ENCODE measurements around the gene LBHD1. TPM values are rescaled to one million over a fixed set of nuclear protein-coding genes. Genes with fewer than 3 reads are reported as not detected.

The LBHD1 gene
- total and polyA plus RNA-seq, 2 of the 13 experiments (the other 11 are each of a cell fraction or from before 2014, with no cell fraction given) = 3.2 to 3.7 TPM

DNA sequence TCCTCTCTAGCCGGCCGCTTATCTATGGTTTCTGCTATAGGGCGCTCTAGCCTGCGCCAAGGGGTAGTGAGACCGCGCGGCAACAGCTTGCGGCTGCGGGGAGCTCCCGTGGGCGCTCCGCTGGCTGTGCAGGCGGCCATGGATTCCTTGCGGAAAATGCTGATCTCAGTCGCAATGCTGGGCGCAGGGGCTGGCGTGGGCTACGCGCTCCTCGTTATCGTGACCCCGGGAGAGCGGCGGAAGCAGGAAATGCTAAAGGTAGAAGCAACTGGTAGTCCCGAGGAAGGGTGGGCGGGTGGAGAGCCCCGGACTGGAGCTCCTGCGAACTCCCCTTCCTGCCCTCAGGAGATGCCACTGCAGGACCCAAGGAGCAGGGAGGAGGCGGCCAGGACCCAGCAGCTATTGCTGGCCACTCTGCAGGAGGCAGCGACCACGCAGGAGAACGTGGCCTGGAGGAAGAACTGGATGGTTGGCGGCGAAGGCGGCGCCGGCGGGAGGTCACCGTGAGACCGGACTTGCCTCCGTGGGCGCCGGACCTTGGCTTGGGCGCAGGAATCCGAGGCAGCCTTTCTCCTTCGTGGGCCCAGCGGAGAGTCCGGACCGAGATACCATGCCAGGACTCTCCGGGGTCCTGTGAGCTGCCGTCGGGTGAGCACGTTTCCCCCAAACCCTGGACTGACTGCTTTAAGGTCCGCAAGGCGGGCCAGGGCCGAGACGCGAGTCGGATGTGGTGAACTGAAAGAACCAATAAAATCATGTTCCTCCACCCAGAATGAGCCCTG, at the start of gene LBHD1, which contains the start of gene UQCC3 (continued):
- TF ChIP-seq NRL (CRISPR knock-in tag; IDR thresholded peaks at IDR 0.05; ENCODE audit: borderline replicate concordance) = peak; percentile 82; the same call in 1 of the 2 replicates
- TF ChIP-seq MAZ (IDR thresholded peaks at IDR 0.05; ENCODE audit: borderline replicate concordance, low read depth, low read length) = no peak
- TF ChIP-seq MAZ (CRISPR knock-in tag; IDR thresholded peaks at IDR 0.05; ENCODE audit: low read depth) = peak; percentile 59; the same call in 1 of the 2 replicates
- TF ChIP-seq ZNF530 (CRISPR knock-in tag; IDR thresholded peaks at IDR 0.05; ENCODE audit: low read depth) = no peak
- TF ChIP-seq, protein P1, sequence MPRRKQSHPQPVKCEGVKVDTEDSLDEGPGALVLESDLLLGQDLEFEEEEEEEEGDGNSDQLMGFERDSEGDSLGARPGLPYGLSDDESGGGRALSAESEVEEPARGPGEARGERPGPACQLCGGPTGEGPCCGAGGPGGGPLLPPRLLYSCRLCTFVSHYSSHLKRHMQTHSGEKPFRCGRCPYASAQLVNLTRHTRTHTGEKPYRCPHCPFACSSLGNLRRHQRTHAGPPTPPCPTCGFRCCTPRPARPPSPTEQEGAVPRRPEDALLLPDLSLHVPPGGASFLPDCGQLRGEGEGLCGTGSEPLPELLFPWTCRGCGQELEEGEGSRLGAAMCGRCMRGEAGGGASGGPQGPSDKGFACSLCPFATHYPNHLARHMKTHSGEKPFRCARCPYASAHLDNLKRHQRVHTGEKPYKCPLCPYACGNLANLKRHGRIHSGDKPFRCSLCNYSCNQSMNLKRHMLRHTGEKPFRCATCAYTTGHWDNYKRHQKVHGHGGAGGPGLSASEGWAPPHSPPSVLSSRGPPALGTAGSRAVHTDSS (CRISPR knock-in tag; conservative IDR thresholded peaks at IDR 0.05) = no peak
- TF ChIP-seq, protein P2, sequence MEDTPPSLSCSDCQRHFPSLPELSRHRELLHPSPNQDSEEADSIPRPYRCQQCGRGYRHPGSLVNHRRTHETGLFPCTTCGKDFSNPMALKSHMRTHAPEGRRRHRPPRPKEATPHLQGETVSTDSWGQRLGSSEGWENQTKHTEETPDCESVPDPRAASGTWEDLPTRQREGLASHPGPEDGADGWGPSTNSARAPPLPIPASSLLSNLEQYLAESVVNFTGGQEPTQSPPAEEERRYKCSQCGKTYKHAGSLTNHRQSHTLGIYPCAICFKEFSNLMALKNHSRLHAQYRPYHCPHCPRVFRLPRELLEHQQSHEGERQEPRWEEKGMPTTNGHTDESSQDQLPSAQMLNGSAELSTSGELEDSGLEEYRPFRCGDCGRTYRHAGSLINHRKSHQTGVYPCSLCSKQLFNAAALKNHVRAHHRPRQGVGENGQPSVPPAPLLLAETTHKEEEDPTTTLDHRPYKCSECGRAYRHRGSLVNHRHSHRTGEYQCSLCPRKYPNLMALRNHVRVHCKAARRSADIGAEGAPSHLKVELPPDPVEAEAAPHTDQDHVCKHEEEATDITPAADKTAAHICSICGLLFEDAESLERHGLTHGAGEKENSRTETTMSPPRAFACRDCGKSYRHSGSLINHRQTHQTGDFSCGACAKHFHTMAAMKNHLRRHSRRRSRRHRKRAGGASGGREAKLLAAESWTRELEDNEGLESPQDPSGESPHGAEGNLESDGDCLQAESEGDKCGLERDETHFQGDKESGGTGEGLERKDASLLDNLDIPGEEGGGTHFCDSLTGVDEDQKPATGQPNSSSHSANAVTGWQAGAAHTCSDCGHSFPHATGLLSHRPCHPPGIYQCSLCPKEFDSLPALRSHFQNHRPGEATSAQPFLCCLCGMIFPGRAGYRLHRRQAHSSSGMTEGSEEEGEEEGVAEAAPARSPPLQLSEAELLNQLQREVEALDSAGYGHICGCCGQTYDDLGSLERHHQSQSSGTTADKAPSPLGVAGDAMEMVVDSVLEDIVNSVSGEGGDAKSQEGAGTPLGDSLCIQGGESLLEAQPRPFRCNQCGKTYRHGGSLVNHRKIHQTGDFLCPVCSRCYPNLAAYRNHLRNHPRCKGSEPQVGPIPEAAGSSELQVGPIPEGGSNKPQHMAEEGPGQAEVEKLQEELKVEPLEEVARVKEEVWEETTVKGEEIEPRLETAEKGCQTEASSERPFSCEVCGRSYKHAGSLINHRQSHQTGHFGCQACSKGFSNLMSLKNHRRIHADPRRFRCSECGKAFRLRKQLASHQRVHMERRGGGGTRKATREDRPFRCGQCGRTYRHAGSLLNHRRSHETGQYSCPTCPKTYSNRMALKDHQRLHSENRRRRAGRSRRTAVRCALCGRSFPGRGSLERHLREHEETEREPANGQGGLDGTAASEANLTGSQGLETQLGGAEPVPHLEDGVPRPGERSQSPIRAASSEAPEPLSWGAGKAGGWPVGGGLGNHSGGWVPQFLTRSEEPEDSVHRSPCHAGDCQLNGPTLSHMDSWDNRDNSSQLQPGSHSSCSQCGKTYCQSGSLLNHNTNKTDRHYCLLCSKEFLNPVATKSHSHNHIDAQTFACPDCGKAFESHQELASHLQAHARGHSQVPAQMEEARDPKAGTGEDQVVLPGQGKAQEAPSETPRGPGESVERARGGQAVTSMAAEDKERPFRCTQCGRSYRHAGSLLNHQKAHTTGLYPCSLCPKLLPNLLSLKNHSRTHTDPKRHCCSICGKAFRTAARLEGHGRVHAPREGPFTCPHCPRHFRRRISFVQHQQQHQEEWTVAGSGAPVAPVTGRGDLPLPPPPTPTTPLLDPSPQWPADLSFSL (CRISPR knock-in tag; IDR thresholded peaks at IDR 0.05) = no peak
- no peak for TF ChIP-seq ZNF24 (IDR thresholded peaks at IDR 0.05)
- TF ChIP-seq, protein P3, sequence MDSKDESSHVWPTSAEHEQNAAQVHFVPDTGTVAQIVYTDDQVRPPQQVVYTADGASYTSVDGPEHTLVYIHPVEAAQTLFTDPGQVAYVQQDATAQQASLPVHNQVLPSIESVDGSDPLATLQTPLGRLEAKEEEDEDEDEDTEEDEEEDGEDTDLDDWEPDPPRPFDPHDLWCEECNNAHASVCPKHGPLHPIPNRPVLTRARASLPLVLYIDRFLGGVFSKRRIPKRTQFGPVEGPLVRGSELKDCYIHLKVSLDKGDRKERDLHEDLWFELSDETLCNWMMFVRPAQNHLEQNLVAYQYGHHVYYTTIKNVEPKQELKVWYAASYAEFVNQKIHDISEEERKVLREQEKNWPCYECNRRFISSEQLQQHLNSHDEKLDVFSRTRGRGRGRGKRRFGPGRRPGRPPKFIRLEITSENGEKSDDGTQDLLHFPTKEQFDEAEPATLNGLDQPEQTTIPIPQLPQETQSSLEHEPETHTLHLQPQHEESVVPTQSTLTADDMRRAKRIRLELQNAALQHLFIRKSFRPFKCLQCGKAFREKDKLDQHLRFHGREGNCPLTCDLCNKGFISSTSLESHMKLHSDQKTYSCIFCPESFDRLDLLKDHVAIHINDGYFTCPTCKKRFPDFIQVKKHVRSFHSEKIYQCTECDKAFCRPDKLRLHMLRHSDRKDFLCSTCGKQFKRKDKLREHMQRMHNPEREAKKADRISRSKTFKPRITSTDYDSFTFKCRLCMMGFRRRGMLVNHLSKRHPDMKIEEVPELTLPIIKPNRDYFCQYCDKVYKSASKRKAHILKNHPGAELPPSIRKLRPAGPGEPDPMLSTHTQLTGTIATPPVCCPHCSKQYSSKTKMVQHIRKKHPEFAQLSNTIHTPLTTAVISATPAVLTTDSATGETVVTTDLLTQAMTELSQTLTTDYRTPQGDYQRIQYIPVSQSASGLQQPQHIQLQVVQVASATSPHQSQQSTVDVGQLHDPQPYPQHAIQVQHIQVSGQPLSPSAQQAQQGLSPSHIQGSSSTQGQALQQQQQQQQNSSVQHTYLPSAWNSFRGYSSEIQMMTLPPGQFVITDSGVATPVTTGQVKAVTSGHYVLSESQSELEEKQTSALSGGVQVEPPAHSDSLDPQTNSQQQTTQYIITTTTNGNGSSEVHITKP (CRISPR knock-in tag; IDR thresholded peaks at IDR 0.05; ENCODE audit: low read depth) = peak; percentile 14; the same call in 1 of the 2 replicates
- no peak for TF ChIP-seq ATAD3A (CRISPR knock-in tag; IDR thresholded peaks at IDR 0.05)
- TF ChIP-seq, protein P4, sequence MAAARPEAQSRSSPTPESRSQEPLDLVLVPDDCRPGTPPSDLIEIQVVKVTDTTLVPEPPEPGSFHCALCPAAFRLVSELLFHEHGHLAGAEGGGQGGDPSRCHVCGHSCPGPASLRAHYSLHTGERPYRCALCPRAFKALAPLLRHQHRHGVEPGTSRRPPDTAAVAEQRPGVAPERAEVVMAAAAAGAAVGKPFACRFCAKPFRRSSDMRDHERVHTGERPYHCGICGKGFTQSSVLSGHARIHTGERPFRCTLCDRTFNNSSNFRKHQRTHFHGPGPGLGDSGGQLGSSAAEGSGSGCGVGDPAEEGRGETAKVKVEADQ (CRISPR knock-in tag; IDR thresholded peaks at IDR 0.05; ENCODE audit: borderline replicate concordance) = no peak
- peak; percentile 34; the same call in 1 of the 2 replicates for TF ChIP-seq HMG20B (CRISPR knock-in tag; conservative IDR thresholded peaks at IDR 0.05)
- TF ChIP-seq, protein P5, sequence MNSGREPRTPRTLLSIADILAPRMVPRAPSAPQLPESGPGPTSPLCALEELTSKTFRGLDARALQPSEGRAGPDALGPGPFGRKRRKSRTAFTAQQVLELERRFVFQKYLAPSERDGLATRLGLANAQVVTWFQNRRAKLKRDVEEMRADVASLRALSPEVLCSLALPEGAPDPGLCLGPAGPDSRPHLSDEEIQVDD (CRISPR knock-in tag; IDR thresholded peaks at IDR 0.05; ENCODE audit: borderline replicate concordance) = no peak

Data from HepG2 (cell line).